HepG2 (cell line): ENCODE results near the gene PAFAH1B1. TPM values are rescaled to one million over a fixed set of nuclear protein-coding genes. Genes with fewer than 3 reads are reported as not detected.

Source experiments
- ATAC-seq: fragments of 200-7000 bp; cut with Tn5 transposase; 3 replicates; pipeline ENCODE4 v1.9.1; 2020; ENCODE audit warnings: mild to moderate bottlenecking, moderate library complexity
- BruUV-seq: library from RNA; stranded (reverse); fragments of 400-500 nt; replicated peaks from 2 replicates; lab custom pipeline; 2021; lab: Mats Ljungman, UMichigan
- CTCF ChIA-PET: fragments of 300-600 bp; formaldehyde crosslinking; extraction: SDS; loops from one replicate; lab custom pipeline; 2021; ENCODE audit warnings: low total read pairs, inconsistent platforms, low intra/inter-chr PET ratio; lab: Yijun Ruan, JAX
- POLR2A ChIA-PET: fragments of 350-600 bp; sonication (Branson Sonifier 250); formaldehyde crosslinking; loops from one replicate; lab custom pipeline; 2020; ENCODE audit warnings: antibody characterized with exemption, inconsistent platforms; lab: Yijun Ruan, JAX
- DNase-seq: peaks from one replicate; pipeline ENCODE4 v3.0.0-alpha.2; 2015; ENCODE audit warnings: low spot score
- FAIRE-seq: peaks from 3 replicates; lab custom pipeline; 2011; peaks lifted over from hg19 to GRCh38; lab: Jason Lieb, UNC
- H2AFZ ChIP-seq: one replicate; pipeline ENCODE4 v1.6.1; 2011; ENCODE audit warnings: low read length, inconsistent platforms
- H3K27ac ChIP-seq: fragments of 300-600 bp; 3 replicates; pipeline ENCODE4 v1.8.0; 2011; ENCODE audit warnings: mixed run types, mild to moderate bottlenecking, mixed read lengths, low read length, inconsistent platforms; ENCODE audit not compliant: insufficient read depth; ENCODE audit errors: extremely low read length
- H3K27me3 ChIP-seq, 2 experiments: fragments of 200-600 bp in 1 of 2; 2 replicates in 1 of 2; 3 replicates in 1 of 2; pipeline versions ENCODE4 v1.6.0 to v1.8.0; 2011; ENCODE audit warnings: low read length in 2 of 2, mild to moderate bottlenecking in 2 of 2, moderate library complexity in 2 of 2, inconsistent platforms in 1 of 2; ENCODE audit not compliant: insufficient read depth in 2 of 2, control insufficient read depth in 1 of 2
- H3K36me3 ChIP-seq, 2 experiments: fragments of 200-600 bp in 1 of 2; replicated peaks in 1 of 2; 2 replicates in 1 of 2; 3 replicates in 1 of 2; pipeline versions ENCODE4 v1.5.1 to v1.8.0; 2011; ENCODE audit warnings: low read length in 2 of 2, inconsistent platforms in 1 of 2; ENCODE audit not compliant: insufficient read depth in 2 of 2, control insufficient read depth in 1 of 2
- H3K4me1 ChIP-seq: 2 replicates; pipeline ENCODE4 v1.5.1; 2012; ENCODE audit warnings: low read length, inconsistent platforms; ENCODE audit not compliant: insufficient read depth
- H3K4me2 ChIP-seq: 2 replicates; pipeline ENCODE4 v1.6.0; 2011; ENCODE audit warnings: low read depth, low read length, inconsistent platforms
- H3K4me3 ChIP-seq, 3 experiments: fragments of 200-600 bp in 1 of 3; sonication (generic), shearing (Covaris generic) in 1 of 3; replicated peaks in 1 of 3; 2 replicates each; pipeline ENCODE4 v1.5.1; 2011 to 2016; ENCODE audit warnings: low read length in 3 of 3, inconsistent platforms in 2 of 3, low read depth in 2 of 3, mild to moderate bottlenecking in 2 of 3, control low read depth in 1 of 3, mixed read lengths in 1 of 3; ENCODE audit not compliant: insufficient read depth in 1 of 3
- H3K79me2 ChIP-seq: one replicate; pipeline ENCODE4 v1.6.1; 2011; ENCODE audit warnings: low read length, inconsistent platforms; ENCODE audit not compliant: insufficient read depth
- H3K9ac ChIP-seq: 2 replicates; pipeline ENCODE4 v1.6.0; 2011; ENCODE audit warnings: mild to moderate bottlenecking, low read depth, low read length, inconsistent platforms; ENCODE audit not compliant: insufficient read depth
- H3K9me3 ChIP-seq: 2 replicates; pipeline ENCODE4 v1.5.1; 2012; ENCODE audit warnings: mild to moderate bottlenecking, low read length
- H4K20me1 ChIP-seq: 2 replicates; pipeline ENCODE4 v1.6.0; 2011; ENCODE audit warnings: inconsistent platforms, mild to moderate bottlenecking, low read length, moderate library complexity; ENCODE audit not compliant: insufficient read depth
- CHCHD3 ChIP-seq: sonication (generic); formaldehyde crosslinking; IDR thresholded peaks from 2 replicates; pipeline ENCODE4 v1.8.0; 2022; ENCODE audit warnings: mild to moderate bottlenecking, missing genetic modification reagents, moderate library complexity
- FOXK2 ChIP-seq: fragments of 450-650 bp; IDR thresholded peaks from 2 replicates; pipeline ENCODE4 v1.6.1; 2016
- GRHL1 ChIP-seq: sonication (generic); formaldehyde crosslinking; conservative IDR thresholded peaks from 2 replicates; pipeline ENCODE4 v1.8.0; 2022; ENCODE audit warnings: missing genetic modification reagents
- RARG ChIP-seq: sonication (generic); formaldehyde crosslinking; IDR thresholded peaks from 2 replicates; pipeline ENCODE4 v1.4.0; 2020; ENCODE audit warnings: low read depth, mild to moderate bottlenecking, missing genetic modification reagents
- SALL1 ChIP-seq: sonication (generic); formaldehyde crosslinking; IDR thresholded peaks from 2 replicates; pipeline ENCODE4 v1.8.0; 2022; ENCODE audit warnings: mild to moderate bottlenecking, missing genetic modification reagents
- SAP130 ChIP-seq: IDR thresholded peaks from 2 replicates; pipeline ENCODE4 v1.6.1; 2016; ENCODE audit warnings: low read depth
- TEAD2 ChIP-seq: sonication (generic); formaldehyde crosslinking; IDR thresholded peaks from 2 replicates; pipeline ENCODE4 v1.9.0; 2021; ENCODE audit warnings: missing genetic modification reagents
- TMF1 ChIP-seq: sonication (generic); formaldehyde crosslinking; IDR thresholded peaks from 2 replicates; pipeline ENCODE4 v1.8.1; 2022; ENCODE audit warnings: low read depth, missing genetic modification reagents
- XBP1 ChIP-seq: sonication (generic); formaldehyde crosslinking; IDR thresholded peaks from 2 replicates; pipeline ENCODE4 v1.5.0; 2020; ENCODE audit warnings: missing genetic modification reagents
- ZBTB43 ChIP-seq: sonication (generic); formaldehyde crosslinking; conservative IDR thresholded peaks from 2 replicates; pipeline ENCODE4 v1.4.0; 2020; ENCODE audit warnings: missing genetic modification reagents
- ZKSCAN5 ChIP-seq: sonication (generic); formaldehyde crosslinking; IDR thresholded peaks from 2 replicates; pipeline ENCODE4 v1.5.1; 2020; ENCODE audit warnings: mild to moderate bottlenecking, missing genetic modification reagents
- ZMYM3 ChIP-seq: sonication (generic); formaldehyde crosslinking; IDR thresholded peaks from 2 replicates; pipeline ENCODE4 v1.5.1; 2020; ENCODE audit warnings: mild to moderate bottlenecking, missing genetic modification reagents
- ZNF253 ChIP-seq: sonication (generic); formaldehyde crosslinking; IDR thresholded peaks from 2 replicates; pipeline ENCODE4 v1.8.0; 2022; ENCODE audit warnings: mild to moderate bottlenecking, missing genetic modification reagents, borderline replicate concordance
- ZNF687 ChIP-seq: sonication (generic); formaldehyde crosslinking; IDR thresholded peaks from 2 replicates; pipeline ENCODE4 v1.5.1; 2020; ENCODE audit warnings: mild to moderate bottlenecking, missing genetic modification reagents, moderate library complexity
- ZNF839 ChIP-seq: sonication (generic); formaldehyde crosslinking; IDR thresholded peaks from 2 replicates; pipeline ENCODE4 v1.4.0; 2020; ENCODE audit warnings: missing genetic modification reagents, mild to moderate bottlenecking, borderline replicate concordance
- WGBS: methylation state at CpG from one replicate; pipeline ENCODE4 v1.1.6; 2017; ENCODE audit warnings: low lambda C conversion rate; 5-methylcytosine and 5-hydroxymethylcytosine counted together
- in situ Hi-C: cut with HindIII; loops from 2 replicates; pipeline ENCODE4 v1.10.0; 2017; ENCODE audit warnings: low pct_unique_long_range_greater_than_20kb; ENCODE audit not compliant: extremely low pct_ligation_motif_present
- intact Hi-C: fragments of 100-400 bp; cut with micrococcal nuclease; formaldehyde crosslinking; loops from one replicate; pipeline ENCODE4 v1.10.0; 2022; ENCODE audit not compliant: unreplicated experiment
- polyA plus RNA-seq, 8 experiments: library from polyadenylated mRNA; depleted of rRNA in 3 of 8; stranded (reverse) in 7 of 8; unstranded in 1 of 8; fragments of >200 nt; fragmentation: Illumina TruSeq in 4 of 8; extraction: Trizol in 4 of 8; gene quantifications; 2 replicates each; pipeline versions ENCODE4 v1.2.1 to v1.2.3, GENCODE V29; 2011 to 2016; ENCODE audit warnings: low read depth in 4 of 8, missing spikeins in 1 of 8, mixed read lengths in 1 of 8; ENCODE audit not compliant: insufficient read depth in 1 of 8
- total RNA-seq, 5 experiments: library from RNA; depleted of rRNA; stranded (reverse); fragments of >200 nt; fragmentation: Illumina TruSeq; extraction: Trizol; gene quantifications; 2 replicates each; pipeline ENCODE4 v1.2.3, GENCODE V29; 2016; ENCODE audit warnings: low read depth in 1 of 5
- TF ChIP-seq, protein P1 (sequence below): sonication (generic); formaldehyde crosslinking; IDR thresholded peaks from 2 replicates; pipeline ENCODE4 v1.4.0; 2020; ENCODE audit warnings: missing genetic modification reagents
- TF ChIP-seq, protein P2 (sequence below): sonication (generic); formaldehyde crosslinking; IDR thresholded peaks from 2 replicates; pipeline ENCODE4 v1.4.0; 2020; ENCODE audit warnings: mild to moderate bottlenecking, missing genetic modification reagents

Gene PAFAH1B1
- total and polyA plus RNA-seq, 2 of the 13 experiments (the other 11 are each of a cell fraction or from before 2014, with no cell fraction given) = 46.0 to 64.9 TPM

- Histone ChIP-seq H3K4me3 (peak overlapping the region in 2 of 3 experiments; percentile 28 to 53; a peak in 3 of 6 replicates), H3K79me2 (no peaks in the 10 kb centered on the region), H2AFZ (peak overlapping the region; percentile 96), H3K27ac (peak overlapping the region; percentile 24), H4K20me1 (no peaks in the 10 kb centered on the region), H3K27me3 (peaks cover 0 to 6% of the 10 kb centered on the region in 2 experiments; a peak in 3 of 5 replicates), H3K9me3 (no peaks in the 10 kb centered on the region), H3K36me3 (no peaks in the 10 kb centered on the region), H3K9ac (peak overlapping the region; percentile 36; the same call in 1 of the 2 replicates), H3K4me2 (peak overlapping the region; percentile 72), H3K4me1 (peaks cover 50% of the 10 kb centered on the region)
- no TSS peak for BruUV-seq
- ATAC-seq (peak; percentile 78), FAIRE-seq (peak; percentile 60), DNase-seq (peak; percentile 45)
- in situ Hi-C loops (no loop called here), intact Hi-C loops (no loop called here)
- CTCF ChIA-PET = no interaction called here
- POLR2A ChIA-PET = no interaction called here
- 0% methylated on average over 7 of the region's 7 CpGs for WGBS
- no peak for TF ChIP-seq XBP1
- TF ChIP-seq, protein P1, sequence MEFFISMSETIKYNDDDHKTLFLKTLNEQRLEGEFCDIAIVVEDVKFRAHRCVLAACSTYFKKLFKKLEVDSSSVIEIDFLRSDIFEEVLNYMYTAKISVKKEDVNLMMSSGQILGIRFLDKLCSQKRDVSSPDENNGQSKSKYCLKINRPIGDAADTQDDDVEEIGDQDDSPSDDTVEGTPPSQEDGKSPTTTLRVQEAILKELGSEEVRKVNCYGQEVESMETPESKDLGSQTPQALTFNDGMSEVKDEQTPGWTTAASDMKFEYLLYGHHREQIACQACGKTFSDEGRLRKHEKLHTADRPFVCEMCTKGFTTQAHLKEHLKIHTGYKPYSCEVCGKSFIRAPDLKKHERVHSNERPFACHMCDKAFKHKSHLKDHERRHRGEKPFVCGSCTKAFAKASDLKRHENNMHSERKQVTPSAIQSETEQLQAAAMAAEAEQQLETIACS (CRISPR knock-in tag) = no peak
- no peak for TF ChIP-seq GRHL1 (CRISPR knock-in tag)
- TF ChIP-seq TMF1 (CRISPR knock-in tag) = no peak
- TF ChIP-seq, protein P2, sequence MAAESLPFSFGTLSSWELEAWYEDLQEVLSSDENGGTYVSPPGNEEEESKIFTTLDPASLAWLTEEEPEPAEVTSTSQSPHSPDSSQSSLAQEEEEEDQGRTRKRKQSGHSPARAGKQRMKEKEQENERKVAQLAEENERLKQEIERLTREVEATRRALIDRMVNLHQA (CRISPR knock-in tag) = no peak
- no peak for TF ChIP-seq CHCHD3 (CRISPR knock-in tag)
- TF ChIP-seq FOXK2 = no peak
- no peak for TF ChIP-seq ZKSCAN5 (CRISPR knock-in tag)
- TF ChIP-seq TEAD2 (CRISPR knock-in tag) = no peak
- TF ChIP-seq ZNF687 (CRISPR knock-in tag) = peak; percentile 44
- no peak for TF ChIP-seq ZNF253 (CRISPR knock-in tag)
- TF ChIP-seq SALL1 (CRISPR knock-in tag) = 0 out of 2 replicates have a peak, but pooled peaks have one; percentile 33
- peak; percentile 26; the same call in 1 of the 2 replicates for TF ChIP-seq SAP130 (CRISPR knock-in tag)
- TF ChIP-seq ZMYM3 = no peak
- TF ChIP-seq ZBTB43 = no peak
- TF ChIP-seq RARG (CRISPR knock-in tag) = no peak
- TF ChIP-seq ZNF839 (CRISPR knock-in tag) = no peak
Measured at GRCh38 chr17:2545393-2545792, 48.1 kb upstream of the PAFAH1B1 start.
